ENCODE data around the gene SERPINA12. TPM values are rescaled to one million over a fixed set of nuclear protein-coding genes. Genes with fewer than 3 reads are reported as not detected.

Gene SERPINA12
- total RNA-seq, 1 experiment from 2014 or later, result not detected

- ChIA-PET CTCF (no interaction called here), POLR2A (ENCODE audit: low non-redundant PET) (no interaction called here)
- Histone ChIP-seq H3K36me3 (ENCODE audit: insufficient read depth, low read length, poor library complexity, severe bottlenecking) (no peaks in the 10 kb centered on the region), H3K4me1 (ENCODE audit: insufficient read depth, low read length, poor library complexity, severe bottlenecking) (no peaks in the 10 kb centered on the region), H3K27ac (ENCODE audit: low read depth, low read length, poor library complexity, severe bottlenecking) (no peak overlapping the region), H3K9me3 (ENCODE audit: low read depth, low read length, poor library complexity, severe bottlenecking) (no peaks in the 10 kb centered on the region), H3K4me3 (ENCODE audit: low read depth, low read length, poor library complexity, severe bottlenecking) (no peak overlapping the region), H3K27me3 (replicated peaks; ENCODE audit: insufficient read depth, low read depth, low read length, poor library complexity) (peaks cover 21% of the 10 kb centered on the region)
- no peak for DNase-seq (ENCODE audit: low spot score)
- TF ChIP-seq, protein P1, sequence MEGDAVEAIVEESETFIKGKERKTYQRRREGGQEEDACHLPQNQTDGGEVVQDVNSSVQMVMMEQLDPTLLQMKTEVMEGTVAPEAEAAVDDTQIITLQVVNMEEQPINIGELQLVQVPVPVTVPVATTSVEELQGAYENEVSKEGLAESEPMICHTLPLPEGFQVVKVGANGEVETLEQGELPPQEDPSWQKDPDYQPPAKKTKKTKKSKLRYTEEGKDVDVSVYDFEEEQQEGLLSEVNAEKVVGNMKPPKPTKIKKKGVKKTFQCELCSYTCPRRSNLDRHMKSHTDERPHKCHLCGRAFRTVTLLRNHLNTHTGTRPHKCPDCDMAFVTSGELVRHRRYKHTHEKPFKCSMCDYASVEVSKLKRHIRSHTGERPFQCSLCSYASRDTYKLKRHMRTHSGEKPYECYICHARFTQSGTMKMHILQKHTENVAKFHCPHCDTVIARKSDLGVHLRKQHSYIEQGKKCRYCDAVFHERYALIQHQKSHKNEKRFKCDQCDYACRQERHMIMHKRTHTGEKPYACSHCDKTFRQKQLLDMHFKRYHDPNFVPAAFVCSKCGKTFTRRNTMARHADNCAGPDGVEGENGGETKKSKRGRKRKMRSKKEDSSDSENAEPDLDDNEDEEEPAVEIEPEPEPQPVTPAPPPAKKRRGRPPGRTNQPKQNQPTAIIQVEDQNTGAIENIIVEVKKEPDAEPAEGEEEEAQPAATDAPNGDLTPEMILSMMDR (conservative IDR thresholded peaks at IDR 0.05; ENCODE audit: low read depth, low read length), result no peak
- TF ChIP-seq EZH2 (IDR thresholded peaks at IDR 0.05; ENCODE audit: borderline replicate concordance, low read depth, low read length, poor library complexity, severe bottlenecking), result no peak
- intact Hi-C loops (cut with micrococcal nuclease; ENCODE audit: unreplicated experiment), result no loop called here
- no TSS peak for BruUV-seq (replicated peaks)
Measured at GRCh38 chr14:94439453-94440057, 69.7 kb downstream of the SERPINA12 start.

Other genes starting within 250 kb of the SERPINA12 start
- gene SERPINA10, start 216.2 kb downstream of the SERPINA12 start, total RNA-seq (2021), result not detected in 2 replicates
- not detected in 2 replicates for gene SERPINA6, start 186.1 kb downstream of the SERPINA12 start, total RNA-seq (2021)
- not detected in 2 replicates for gene SERPINA2, start 142.8 kb downstream of the SERPINA12 start, total RNA-seq (2021)
- gene SERPINA1, start 120.9 kb downstream of the SERPINA12 start, total RNA-seq (2021), result not detected in 2 replicates
- not detected in 2 replicates for gene SERPINA11, start 56.7 kb downstream of the SERPINA12 start, total RNA-seq (2021)
- not detected in 2 replicates for gene SERPINA9, start 33.3 kb downstream of the SERPINA12 start, total RNA-seq (2021)
- gene SERPINA4, start 52.0 kb upstream of the SERPINA12 start, total RNA-seq (2021), result not detected in 2 replicates
- gene SERPINA5, start 72.0 kb upstream of the SERPINA12 start, total RNA-seq (2021), result not detected in 2 replicates
- 0.17 TPM in 1 of 2 replicates, not detected in the other for gene SERPINA3, start 102.9 kb upstream of the SERPINA12 start, total RNA-seq (2021)